WI38 (cell line): ENCODE results near the gene MCC.

Experiments used
- H3K4me3 ChIP-seq: 2 replicates; pipeline ENCODE4 v1.5.1; 2011; ENCODE audit warnings: low read depth, mild to moderate bottlenecking, control low read depth, low read length
- CTCF ChIP-seq: IDR thresholded peaks from 2 replicates; pipeline ENCODE4 v1.5.1; 2012; ENCODE audit warnings: low read depth, mild to moderate bottlenecking, control low read depth, low read length

MCC gene

GRCh38 chr5:113091622-113092021 lies 396.6 kb downstream of the MCC start:
- no peak overlapping the region for H3K4me3 ChIP-seq
- no peak for TF ChIP-seq CTCF

- no peak overlapping the region for H3K4me3 ChIP-seq
- TF ChIP-seq CTCF: no peak
These were observed 397.7 kb downstream of the MCC start for GRCh38 chr5:113090336-113091106.

- no peak overlapping the region for H3K4me3 ChIP-seq
- no peak for TF ChIP-seq CTCF
These were observed 398.5 kb downstream of the MCC start for GRCh38 chr5:113089653-113090335.

GRCh38 chr5:113087976-113088514 lies 400.2 kb downstream of the MCC start:
- TF ChIP-seq CTCF: no peak
- H3K4me3 ChIP-seq: no peak overlapping the region

- TF ChIP-seq CTCF: no peak
- no peak overlapping the region for H3K4me3 ChIP-seq
These were observed 402.3 kb downstream of the MCC start for GRCh38 chr5:113085880-113086409.

GRCh38 chr5:113085084-113085414 lies 403.2 kb downstream of the MCC start:
- TF ChIP-seq CTCF: no peak

GRCh38 chr5:113084402-113085083 lies 403.7 kb downstream of the MCC start:
- no peak for TF ChIP-seq CTCF

More at GRCh38 chr5:113085084-113085414, 403.2 kb downstream of the MCC start:
- H3K4me3 ChIP-seq: no peak overlapping the region

More at GRCh38 chr5:113084402-113085083, 403.7 kb downstream of the MCC start:
- H3K4me3 ChIP-seq: no peak overlapping the region
